Activated naive CD8-positive, alpha-beta T cell treated with anti-CD3 and anti-CD28 coated beads, Interleukin-2, amount 50 U/mL, for 16 hours (primary cell): ENCODE data around the gene CRHR1.

Experiments
- DNase-seq: peaks from one replicate; pipeline ENCODE4 v3.0.0-alpha.2; 2020; ENCODE audit warnings: low read depth, low spot score

CRHR1 gene

GRCh38 chr17:45789874-45790273, 5.8 kb downstream of the CRHR1 start:
- no peak for DNase-seq

- no peak for DNase-seq
Measured at GRCh38 chr17:45790296-45790922, 6.3 kb downstream of the CRHR1 start.

DNA sequence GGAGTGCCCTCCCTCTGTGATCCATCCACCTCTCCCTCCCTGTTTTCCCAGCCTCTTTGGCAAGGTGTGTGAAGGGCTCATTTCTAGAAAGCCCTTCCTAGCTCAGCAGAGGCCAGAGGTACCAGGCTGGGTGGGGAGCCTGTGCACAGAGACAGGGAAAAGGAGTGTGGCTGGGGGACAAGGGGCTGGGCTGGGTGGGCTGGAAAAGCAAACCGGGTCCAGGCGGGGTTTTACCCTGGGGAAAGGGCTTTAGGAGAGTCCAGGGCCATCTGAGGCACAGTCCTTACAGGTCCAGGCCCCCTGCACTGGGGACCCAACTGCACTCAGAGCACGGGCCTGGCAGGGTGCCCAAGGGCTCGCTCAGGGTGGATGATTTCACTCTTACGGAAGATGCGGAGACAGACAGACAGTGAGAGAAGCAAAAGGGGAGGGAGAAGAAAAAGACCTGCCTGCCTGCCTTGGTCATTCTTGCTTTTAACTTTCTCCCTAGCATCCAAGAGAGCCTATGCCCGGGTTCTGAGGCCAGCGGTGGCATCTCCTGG, 7.0 kb downstream of the CRHR1 start:
- no peak for DNase-seq

- DNase-seq = no peak
Measured at GRCh38 chr17:45791935-45792334, 7.8 kb downstream of the CRHR1 start.

- DNase-seq = no peak
Measured at GRCh38 chr17:45792437-45792836, 8.3 kb downstream of the CRHR1 start.

GRCh38 chr17:45792995-45793755, 9.1 kb downstream of the CRHR1 start:
- DNase-seq = no peak

DNA sequence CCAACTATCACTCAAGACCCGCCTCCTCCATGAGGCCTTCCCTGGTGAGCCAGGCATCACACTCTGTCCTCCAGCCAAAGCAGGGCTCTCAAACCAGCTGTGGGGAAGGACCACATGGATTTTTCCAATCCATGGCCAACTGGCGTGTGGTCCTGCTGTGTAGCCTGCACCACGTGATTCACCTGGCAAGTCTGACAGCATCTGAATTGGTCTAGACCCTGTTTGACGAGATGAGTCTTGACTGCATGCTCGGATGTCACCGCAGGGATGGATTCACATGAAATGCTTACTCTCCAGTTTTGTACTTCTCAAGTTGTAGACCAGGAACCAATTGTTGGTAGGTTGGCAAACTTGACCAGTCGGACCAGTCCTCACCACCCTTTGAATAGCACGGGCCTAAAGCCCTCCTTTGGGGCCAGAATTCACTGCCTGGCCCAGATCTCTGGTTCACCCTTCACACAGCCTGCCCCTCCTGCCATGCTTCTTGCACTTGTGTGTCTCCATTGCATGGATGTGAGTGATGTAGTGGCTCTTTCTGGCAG, 9.9 kb downstream of the CRHR1 start:
- DNase-seq = no peak

- no peak for DNase-seq
Measured at GRCh38 chr17:45794840-45795239, 10.7 kb downstream of the CRHR1 start.

DNA sequence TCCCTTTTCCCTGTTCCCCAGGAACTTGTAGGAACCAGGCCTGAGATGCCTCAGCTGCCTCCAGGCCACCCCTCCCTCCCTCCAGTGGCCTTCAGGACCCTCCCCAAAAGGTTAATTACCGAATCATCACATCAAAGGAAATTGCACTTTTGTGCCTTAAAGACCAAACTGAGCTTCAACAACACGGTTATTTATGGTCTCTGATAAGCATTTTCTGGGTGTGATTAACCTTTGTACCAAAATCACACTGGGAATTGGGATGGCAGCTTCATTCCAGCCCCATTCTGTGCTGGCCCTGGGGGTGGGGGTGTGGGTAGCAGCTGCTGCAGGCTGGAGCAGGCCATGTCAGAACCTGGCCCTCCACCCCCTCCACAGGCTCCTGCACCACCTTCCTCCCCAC, 16.7 kb downstream of the CRHR1 start:
- no peak for DNase-seq

DNA sequence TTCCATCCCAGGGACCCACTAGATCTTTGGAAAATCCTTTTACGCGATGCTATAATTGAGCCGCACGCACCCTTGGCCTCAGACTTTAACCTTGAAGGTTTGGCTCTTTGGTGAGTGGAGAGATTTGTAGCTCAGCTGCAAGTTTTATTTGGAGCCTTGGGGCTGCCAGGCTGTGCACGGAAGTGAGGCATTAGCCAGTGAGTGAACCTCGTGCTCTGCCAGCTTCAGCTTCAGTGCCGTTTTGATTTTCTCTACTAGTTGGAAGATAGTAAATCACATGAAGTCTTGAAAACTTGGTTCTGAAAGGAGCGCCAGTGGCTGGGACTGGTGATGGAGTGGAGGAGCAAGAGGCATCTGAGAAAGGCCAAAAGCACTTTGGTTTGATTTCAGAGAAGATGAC, 17.3 kb downstream of the CRHR1 start:
- DNase-seq = no peak

DNA sequence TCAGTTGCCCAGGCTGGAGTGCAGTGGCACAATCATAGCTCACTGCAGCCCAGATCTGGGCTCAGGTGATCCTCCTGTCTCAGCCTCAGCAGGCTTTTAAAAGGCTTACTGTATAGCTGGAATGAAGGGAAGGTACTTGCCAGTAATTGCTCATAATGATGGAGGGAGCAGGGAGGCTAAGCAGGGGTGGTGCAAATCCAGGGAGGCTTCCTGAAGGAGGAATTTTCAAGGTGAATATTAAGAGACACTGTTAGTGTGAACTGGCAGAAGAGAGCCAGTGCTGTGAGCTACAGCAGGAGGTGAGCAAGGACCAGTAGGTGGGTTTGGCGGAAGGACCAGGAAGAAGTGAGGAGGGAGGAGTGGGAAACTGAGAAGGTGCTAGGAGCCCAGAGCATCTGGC, 24.7 kb downstream of the CRHR1 start:
- no peak for DNase-seq

GRCh38 chr17:45809499-45809898, 25.4 kb downstream of the CRHR1 start:
- no peak for DNase-seq

GRCh38 chr17:45812102-45812501, 28.0 kb downstream of the CRHR1 start:
- no peak for DNase-seq

DNA sequence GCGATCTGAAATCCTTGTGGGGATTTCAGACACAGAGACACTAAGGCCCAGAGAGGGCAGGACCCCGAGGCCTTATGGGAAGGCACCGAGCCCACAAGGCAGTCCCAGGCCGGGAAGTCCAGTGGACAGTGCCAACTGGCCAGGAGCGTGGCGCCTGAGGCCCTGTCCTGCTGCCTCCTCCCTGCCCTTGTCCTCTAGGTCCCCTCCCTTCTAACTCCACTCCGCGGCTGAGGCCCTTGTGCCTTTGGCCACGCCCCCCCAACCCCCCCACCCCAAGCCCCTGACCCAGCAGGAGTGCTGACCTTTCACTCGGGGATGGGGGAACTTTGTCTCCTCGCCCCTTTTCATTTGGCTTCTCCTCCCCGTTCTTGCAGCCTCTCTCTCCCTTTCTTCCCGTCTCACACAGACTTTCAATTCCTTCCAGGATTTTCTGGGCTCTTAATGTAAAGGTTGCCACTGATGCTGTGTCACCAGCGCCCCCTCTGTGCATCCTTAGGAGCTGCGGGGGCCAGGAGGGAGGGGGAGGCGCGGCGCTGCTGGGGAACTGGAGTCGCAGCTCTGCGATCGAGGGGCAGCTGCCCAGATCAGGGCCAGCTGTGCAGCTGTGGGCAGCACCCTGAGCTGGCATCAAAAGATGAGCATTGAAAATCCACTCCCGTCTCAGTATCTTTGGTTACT, 29.1 kb downstream of the CRHR1 start:
- DNase-seq = no peak

DNA sequence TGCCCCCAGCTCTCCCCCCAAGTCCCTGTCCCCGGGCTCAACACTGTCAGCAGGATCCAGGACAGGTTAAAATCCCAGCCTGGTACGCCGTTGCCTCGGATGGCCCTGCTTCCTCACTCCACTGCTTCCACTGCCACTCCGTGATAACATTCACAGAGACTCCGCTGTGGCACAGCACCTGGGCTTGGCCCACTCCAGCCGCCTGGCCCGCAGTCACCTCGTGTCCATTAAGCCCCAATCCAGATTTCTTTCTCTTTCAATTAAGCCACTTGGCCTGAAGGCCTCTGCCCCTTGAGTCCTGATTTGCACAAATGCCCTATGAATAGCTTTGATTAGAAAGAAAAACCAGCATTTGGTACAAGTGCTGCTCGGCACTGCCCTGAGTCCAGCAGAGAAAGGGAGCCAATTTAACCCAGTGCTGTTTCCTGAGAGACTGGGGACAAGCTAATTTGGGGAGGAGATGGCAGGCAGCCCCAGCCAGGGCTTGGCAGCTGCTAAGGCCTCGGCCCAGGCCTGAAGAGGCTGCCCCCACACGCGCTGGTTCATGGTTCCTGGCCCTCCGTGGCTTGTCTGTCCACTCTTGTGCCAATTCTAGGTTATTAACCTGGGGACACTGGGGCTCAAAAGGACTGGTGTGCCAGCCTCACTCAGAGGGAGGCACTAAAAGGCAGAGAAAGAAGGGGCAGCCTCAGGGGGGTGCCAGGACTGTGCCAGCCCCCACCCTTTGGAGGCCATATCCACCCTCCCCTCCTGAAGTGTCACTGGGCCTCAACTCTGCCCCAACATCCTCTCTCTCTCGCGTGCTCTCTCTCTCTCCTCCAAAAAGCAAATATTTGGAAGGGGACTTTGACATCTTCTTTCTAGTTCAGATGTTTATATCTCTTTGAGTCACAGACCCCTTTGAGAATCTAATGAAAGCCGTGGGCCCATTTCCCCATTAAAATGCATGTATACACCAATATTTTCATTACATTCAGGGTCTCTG, 30.8 kb downstream of the CRHR1 start:
- DNase-seq = no peak

- DNase-seq = no peak
Measured at GRCh38 chr17:45815752-45816151, 31.6 kb downstream of the CRHR1 start.

DNA sequence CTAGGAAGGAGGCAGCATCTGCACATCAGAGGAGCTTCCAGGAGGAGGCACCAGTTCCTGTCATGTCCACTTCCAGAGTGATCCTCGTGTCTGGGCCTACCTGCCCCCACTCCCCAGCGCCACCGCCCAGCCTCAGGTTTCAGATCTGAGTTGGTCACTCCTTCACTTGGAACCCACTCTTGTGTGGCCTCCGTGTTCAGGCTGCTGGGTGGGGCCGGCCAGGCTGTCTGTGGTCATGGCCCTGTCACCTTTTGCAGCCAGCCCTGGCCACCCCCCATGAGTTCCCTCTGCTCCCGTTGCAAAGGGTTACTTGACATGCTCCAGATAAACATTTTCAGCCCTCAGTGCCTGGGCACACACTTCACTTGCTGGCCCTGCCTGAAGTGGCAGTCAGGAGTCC, 33.9 kb downstream of the CRHR1 start:
- no peak for DNase-seq

GRCh38 chr17:45818699-45819098, 34.6 kb downstream of the CRHR1 start:
- no peak for DNase-seq

DNA sequence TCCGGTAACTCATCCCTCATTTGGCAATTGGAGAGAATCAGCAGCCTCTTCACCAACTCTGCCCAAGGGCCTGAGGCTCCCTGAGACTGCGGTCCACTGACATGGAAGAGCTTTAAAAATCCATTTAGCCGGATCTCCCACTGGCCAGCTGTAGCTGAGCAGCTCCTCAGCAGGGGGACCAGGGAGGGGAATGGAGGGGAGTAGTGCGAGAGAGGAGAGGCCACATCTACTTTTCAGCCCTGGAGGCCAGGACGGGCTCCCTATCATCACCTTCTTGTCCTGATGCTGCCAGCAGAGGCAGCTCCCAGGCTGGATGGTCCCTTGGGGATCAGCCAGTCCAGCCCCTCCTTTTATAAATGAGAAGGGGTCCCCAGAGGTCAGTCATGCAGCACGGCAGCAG, 35.5 kb downstream of the CRHR1 start:
- DNase-seq = no peak

DNA sequence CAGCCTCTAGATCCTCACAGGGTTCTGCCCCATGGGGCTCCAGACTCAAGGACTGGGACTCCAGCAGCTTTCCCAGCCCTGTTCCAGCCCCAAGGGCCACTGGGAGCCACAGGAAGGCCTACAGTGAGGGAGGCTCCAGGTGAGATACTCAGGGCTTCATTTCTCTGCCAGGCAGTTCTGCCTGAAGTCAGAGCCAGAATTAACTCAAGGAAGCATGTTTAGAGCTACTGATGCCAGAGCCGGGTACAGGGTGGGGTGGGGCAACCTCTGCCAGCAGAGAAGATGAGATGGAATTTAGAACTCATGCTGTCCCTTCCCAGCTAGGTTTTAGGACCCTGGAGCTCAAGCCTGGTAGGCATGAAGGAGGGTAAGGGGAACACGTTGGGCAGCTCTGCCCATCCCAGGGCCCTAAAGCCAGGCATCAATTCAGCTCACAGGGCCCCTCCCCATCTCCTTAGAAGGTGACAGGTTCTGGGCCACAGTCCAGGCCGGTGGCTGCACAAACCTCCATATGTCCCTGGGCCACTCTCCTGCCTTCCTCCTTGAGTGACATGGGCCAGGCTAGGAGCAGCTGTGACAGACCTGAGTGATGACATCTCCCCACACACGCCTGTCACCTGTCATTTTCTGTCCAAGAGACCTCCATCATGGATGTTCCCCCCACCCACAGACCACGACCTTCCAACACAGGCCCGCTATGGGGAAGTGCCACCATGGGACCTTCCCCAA, 36.1 kb downstream of the CRHR1 start:
- DNase-seq = no peak
